Measurements from ENCODE around the gene SOX18.
A peak's percentile ranks its signal among the peaks of the same experiment; 100 is the strongest.

SOX18 gene

GRCh38 chr20:64067733-64068307, 18.4 kb upstream of the SOX18 start:
- no peak for DNase-seq

GRCh38 chr20:64067005-64067632, 17.7 kb upstream of the SOX18 start:
- DNase-seq = no peak

DNA sequence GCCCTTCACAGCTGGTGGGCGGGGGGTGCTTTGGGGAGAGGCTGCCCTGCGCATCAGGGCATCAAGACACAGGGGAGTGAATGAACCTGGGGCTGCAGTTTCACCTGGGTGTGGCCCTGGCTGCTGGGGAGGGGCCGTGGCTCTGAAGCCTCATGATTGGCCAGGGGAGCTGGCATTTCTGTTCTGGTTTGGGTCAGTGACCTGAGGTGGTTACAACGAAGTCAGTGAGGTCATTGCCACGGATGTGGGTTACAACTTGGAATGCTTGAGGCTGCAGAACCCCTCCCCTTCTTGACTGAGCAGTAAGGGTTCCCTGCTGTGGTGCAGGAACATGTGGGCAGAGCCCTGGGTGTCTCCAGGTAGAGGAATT, 16.5 kb upstream of the SOX18 start:
- DNase-seq = no peak

GRCh38 chr20:64065062-64065973, 15.9 kb upstream of the SOX18 start:
- no peak for DNase-seq

GRCh38 chr20:64064145-64064698, 14.8 kb upstream of the SOX18 start:
- no peak for DNase-seq

DNA sequence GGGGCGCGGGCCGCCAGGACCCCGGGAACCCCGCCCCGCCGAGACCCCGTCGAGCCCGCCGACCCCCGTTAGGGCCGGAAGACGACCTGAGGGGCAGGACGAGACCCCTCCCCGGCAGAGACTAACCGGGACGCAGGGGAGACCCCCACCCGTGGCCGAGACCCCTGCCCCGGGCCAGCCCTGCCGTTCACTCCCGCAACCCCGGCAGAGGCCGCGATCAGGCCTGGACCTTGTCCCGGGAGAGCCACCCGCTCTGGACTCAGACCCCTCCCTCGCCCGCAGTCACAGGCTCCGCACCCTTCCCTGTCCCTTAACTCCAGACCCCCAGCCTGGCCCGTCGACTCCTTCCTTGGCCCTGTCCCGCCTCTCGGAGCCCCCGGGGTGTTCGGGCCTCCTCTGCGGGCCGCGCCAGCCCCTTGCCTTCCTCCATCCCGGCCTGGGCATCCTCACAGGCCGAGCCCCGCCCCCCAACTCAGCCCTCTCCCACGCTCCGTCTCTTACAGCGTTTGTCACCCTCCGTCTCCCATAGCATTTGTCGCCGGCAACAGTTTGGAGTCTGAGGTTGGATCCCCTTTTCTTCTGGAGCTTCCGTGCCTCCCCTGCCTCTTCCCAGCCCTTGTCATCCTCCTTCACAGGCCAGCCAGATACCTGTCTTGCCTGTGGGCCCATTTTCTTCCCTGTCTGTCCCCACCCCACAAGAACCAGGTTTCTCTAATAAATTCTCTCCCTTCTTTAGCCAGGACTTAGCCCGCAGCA, 14.1 kb upstream of the SOX18 start:
- DNase-seq = no peak

GRCh38 chr20:64062596-64063388, 13.4 kb upstream of the SOX18 start, which contains the start of gene TCEA2:
Gene TCEA2 (plus strand): TSS chr20:64063198. CDS start chr20:64063313, 115 bp downstream.
- DNase-seq = peak; percentile 96

DNA sequence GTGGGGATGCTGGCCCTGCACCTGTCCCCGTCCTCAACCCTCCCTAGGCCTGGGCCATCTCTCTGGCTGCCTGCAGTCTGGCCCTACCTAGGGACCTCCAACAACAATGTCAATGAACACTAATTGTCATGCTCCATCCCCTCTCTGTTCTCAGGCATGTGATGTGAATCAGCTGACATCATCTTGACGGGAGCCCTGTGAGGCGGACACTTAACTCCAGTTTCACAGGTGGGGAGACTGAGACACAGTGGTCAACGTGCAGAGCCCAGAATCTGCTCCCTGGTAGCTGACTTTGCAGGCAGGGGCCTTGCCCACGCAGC, 12.8 kb upstream of the SOX18 start:
- DNase-seq = no peak

- no peak for DNase-seq
Observed at GRCh38 chr20:64058536-64058935, 9.1 kb upstream of the SOX18 start.

- DNase-seq = peak; percentile 34
Observed at GRCh38 chr20:64057628-64058498, 8.4 kb upstream of the SOX18 start.

DNA sequence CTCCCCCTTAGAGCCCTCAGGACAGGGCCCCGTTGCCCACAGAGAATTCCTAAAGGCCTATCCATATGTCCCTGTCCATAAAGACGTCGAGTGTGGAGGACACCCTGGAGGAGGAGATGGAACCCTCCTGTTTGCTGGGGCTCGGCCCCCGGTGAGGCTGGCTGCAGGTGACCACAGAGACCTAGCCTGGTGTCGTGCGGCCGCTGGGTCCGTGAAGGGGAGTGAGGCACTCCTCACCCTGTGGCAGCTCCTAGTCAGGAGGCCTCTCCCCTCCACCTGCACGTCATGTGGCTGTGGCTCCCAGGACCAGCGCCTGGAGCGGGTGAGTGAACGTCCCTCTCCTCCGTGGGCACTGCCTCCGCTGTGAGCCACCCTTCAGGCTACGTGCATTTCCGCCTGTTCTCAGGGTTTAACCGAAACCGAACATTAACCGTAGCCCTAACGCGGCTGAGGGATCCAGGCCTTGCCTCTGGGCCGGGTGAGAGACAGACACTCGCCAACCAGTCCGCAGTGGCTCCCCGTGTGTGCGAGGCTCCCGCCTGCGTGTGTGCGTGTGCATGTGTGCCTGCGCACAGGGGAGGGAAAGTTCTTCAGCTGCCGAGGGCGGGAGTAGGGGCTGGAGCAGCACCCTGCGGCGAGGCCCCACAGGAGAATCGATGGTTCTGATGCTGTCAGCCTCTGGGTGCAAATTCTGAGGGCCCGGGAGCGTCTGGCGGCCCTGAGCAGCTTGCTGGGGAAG, 7.6 kb upstream of the SOX18 start:
- no peak for DNase-seq

DNA sequence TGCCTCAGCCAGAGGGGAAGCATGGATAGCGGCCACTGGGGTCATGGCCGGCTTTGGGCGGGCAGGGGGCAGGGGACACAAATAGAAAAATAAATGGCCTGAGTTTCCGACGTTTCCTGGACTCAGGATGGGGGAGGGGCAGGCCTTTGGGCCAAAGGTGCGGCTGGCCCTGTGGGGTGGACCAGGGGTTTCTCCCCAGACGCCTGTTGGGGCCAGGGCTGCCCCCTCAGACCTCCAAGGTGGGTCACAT, 7.1 kb upstream of the SOX18 start:
- DNase-seq = no peak

DNA sequence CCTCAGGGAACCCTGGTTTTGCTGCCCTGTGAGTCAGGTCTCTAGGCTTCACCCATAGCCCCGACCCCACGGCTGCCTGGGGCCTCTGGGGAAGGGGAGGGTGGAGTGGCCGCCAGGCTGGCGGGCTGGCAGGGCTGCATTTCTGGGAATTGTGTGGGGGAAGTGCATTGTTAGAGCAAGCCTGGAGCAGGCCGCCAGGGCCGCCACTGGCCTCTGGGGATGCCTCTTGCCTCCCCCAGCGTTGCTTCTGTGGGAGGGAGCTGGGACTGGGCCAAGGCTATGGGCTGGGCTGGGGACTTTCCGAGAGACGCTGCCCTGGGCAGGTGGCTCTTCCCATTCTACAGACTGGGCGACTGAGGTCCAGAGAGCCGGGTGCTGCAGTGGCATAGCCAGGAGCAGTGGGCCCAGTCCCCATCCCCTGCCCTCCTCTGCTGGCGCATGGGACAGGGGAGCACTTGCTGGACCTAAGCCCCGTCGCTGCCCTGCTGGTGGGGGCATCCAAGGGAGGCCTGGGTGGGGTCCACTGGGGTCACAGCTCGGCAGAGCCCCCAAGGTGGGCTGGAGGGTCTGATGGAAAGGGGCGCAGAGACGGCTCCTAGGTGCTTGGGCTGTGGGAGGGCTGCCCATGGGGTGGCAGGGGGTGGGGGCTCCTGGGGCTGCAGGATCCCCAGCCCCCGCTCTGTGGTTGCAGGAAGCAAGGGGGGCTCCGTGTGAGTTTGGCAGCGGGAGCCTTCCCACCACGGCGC, 6.6 kb upstream of the SOX18 start:
- no peak for DNase-seq

DNA sequence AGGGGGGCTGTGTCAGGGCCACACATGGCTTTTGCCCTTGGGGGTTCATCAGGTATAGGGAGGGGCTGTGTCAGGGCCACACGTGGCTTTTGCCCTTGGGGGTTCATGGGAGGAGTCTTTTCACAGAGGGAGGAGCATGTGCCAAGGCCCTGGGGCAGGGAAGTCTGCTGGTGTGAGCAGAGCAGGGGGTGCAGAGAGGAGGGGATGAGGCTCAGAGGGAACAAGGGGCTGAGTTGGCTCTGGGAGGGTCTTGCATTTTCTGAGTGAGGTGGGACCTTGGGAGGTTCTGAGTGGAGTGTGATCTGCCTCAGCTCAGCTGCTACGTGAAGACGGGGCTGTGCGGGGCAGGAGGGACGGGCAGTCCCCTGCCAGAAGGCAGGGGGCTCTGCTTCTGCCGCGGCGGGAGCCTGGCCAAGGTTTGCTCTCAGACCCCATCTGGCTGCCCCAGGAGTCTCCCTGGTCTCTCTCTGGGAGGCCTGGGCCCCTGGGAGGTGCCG, 6.0 kb upstream of the SOX18 start:
- no peak for DNase-seq

DNA sequence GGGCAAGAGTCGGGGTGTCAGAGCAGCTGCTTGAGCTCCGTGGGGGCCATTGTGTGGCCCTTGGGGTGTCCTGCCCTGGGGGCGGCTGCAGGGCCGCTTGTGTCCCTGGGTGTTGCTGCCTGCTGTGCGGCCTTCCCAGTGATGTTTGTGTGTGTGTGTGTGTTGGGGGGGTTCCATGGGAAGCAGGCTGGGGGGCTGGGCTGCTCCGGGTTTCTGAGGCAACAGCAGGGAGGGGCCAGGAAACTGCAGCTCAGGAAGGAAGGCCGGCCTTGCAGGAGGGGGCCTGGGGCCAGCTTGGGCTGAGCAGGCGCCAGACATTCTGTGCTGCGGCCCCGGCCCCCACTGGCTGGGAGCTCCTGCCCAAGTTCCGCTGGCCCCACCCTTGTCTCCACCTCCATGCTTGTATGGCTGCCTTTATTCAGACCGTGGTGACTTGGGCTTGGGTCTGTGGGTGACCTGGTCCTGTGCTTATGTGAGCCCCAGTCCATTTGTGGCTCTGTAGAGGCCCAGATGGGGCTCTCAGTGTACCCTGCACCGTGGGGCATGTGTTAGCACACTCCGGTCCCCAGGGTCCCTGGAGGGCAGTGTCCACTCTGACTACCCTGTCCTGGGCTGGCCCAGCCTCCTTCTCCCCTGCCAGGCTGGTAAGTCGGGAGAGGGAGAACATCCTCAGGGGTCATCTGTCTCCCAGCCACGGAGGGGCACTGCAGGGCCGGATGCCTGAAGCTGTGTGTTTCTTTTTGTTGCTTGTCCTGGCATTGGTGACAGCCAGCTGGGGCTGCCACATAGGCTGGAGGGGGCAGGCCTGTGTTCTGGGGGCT, 4.6 kb upstream of the SOX18 start:
- DNase-seq = peak; percentile 67

DNA sequence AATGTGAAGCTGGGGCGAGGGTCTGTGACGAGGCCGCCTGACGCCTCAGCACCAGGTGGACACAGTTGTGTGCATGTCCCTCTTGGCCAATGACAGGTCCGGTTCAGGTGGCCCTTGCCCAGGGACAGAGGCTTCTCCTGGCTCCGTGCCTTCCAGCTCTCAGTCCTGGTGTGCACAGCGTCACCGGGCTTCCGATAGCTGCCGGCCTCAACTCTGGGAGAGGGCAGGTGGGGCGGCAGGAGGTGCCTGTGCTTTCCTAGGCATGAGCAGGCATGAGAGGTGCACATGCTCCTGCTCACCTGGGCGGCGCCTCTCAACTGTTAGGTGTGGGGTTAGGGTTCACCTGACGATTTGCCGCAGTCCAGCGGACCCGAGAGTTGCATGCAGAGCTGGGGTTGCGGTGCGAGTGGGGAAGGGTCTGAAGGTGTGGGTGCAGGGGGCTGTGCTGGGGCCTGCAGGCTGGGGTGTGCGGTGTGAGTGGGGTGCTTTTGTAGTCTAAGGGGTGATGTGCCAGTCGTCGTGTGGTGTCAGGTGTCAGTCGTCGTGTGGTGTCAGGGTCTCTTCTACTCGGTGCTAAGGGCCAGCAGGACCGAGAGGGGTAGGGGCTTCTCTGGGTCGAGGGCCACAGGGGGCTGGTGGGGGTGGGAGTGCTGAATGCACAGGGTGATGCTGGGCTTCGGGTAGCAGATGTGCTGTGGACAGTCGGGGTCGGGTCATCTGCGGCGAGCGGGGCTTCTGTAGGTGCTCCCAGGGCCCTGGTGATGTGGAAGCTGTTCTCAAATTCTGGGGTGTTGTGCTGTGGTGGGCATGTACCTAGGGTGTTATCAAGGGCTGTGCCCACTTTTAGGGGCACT, 3.8 kb upstream of the SOX18 start:
- no peak for DNase-seq

DNA sequence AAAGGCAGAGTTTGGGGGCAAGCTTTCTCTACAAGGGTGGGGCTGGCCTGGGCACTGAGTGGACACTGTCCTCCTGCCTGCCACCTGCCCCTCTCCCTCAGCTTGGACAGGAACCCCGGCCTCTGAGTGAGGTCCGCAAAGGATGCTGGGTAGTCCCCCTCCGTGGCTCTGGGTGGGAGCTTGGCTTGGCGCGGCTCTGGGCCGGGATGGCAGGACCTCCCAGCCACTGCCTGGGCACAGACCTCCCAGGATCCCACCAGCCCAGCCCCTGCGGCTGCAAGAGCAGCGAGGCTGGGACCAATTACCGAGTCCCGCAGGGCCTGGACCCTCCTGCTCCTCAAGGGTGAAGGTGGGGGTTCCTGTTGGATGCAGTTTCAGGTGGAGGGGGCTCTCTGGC, 2.9 kb upstream of the SOX18 start:
- no peak for DNase-seq
